HepG2 (cell line): ENCODE data around the gene IL17RC. TPM values are rescaled to one million over a fixed set of nuclear protein-coding genes. Genes with fewer than 3 reads are reported as not detected.

Source experiments
- CEBPB ChIP-seq: IDR thresholded peaks from 2 replicates; pipeline ENCODE4 v1.6.1; 2011; ENCODE audit warnings: low read depth, low read length, improper control_type of control experiment, borderline replicate concordance
- ERF ChIP-seq: IDR thresholded peaks from 2 replicates; pipeline ENCODE4 v1.6.1; 2018; ENCODE audit warnings: missing biosample characterization, missing genetic modification reagents
- GATA4 ChIP-seq: sonication (generic); IDR thresholded peaks from 2 replicates; pipeline ENCODE4 v1.6.1; 2016; ENCODE audit warnings: antibody characterized with exemption, low read depth, borderline replicate concordance
- KLF15 ChIP-seq: sonication (generic); formaldehyde crosslinking; IDR thresholded peaks from 2 replicates; pipeline ENCODE4 v1.8.1; 2023; ENCODE audit warnings: borderline replicate concordance, mild to moderate bottlenecking, inconsistent platforms, missing genetic modification reagents, mixed read lengths
- KMT2B ChIP-seq: IDR thresholded peaks from 2 replicates; pipeline ENCODE4 v1.6.1; 2016; ENCODE audit warnings: missing genetic modification reagents, missing compliant biosample characterization
- MIER2 ChIP-seq: IDR thresholded peaks from 2 replicates; pipeline ENCODE4 v1.6.1; 2016; ENCODE audit warnings: missing biosample characterization, missing genetic modification reagents
- NFATC3 ChIP-seq: sonication (generic); formaldehyde crosslinking; IDR thresholded peaks from 2 replicates; pipeline ENCODE4 v1.5.1; 2020; ENCODE audit warnings: mild to moderate bottlenecking, missing genetic modification reagents
- ZMYM4 ChIP-seq: sonication (generic); formaldehyde crosslinking; IDR thresholded peaks from 2 replicates; pipeline ENCODE4 v1.8.1; 2023; ENCODE audit warnings: mild to moderate bottlenecking, missing genetic modification reagents
- ZNF337 ChIP-seq: sonication (generic); formaldehyde crosslinking; IDR thresholded peaks from 2 replicates; pipeline ENCODE4 v1.5.1; 2020; ENCODE audit warnings: missing genetic modification reagents, low read depth, mild to moderate bottlenecking, borderline replicate concordance
- ZNF558 ChIP-seq: sonication (generic); formaldehyde crosslinking; IDR thresholded peaks from 2 replicates; pipeline ENCODE4 v1.9.0; 2022; ENCODE audit warnings: mild to moderate bottlenecking, missing genetic modification reagents, borderline replicate concordance
- ZSCAN21 ChIP-seq: sonication (generic); formaldehyde crosslinking; IDR thresholded peaks from 2 replicates; pipeline ENCODE4 v1.8.0; 2022; ENCODE audit warnings: mild to moderate bottlenecking, missing genetic modification reagents, moderate library complexity, borderline replicate concordance
- polyA plus RNA-seq, 8 experiments: library from polyadenylated mRNA; depleted of rRNA in 3 of 8; stranded (reverse) in 7 of 8; unstranded in 1 of 8; fragments of >200 nt; fragmentation: Illumina TruSeq in 4 of 8; extraction: Trizol in 4 of 8; gene quantifications; 2 replicates each; pipeline versions ENCODE4 v1.2.1 to v1.2.3, GENCODE V29; 2011 to 2016; ENCODE audit warnings: low read depth in 4 of 8, missing spikeins in 1 of 8, mixed read lengths in 1 of 8; ENCODE audit not compliant: insufficient read depth in 1 of 8
- total RNA-seq, 5 experiments: library from RNA; depleted of rRNA; stranded (reverse); fragments of >200 nt; fragmentation: Illumina TruSeq; extraction: Trizol; gene quantifications; 2 replicates each; pipeline ENCODE4 v1.2.3, GENCODE V29; 2016; ENCODE audit warnings: low read depth in 1 of 5
- TF ChIP-seq, protein P1 (sequence below), 2 experiments: IDR thresholded peaks; 2 replicates each; pipeline ENCODE4 v1.6.1; 2011 to 2012; ENCODE audit warnings: low read length in 2 of 2, borderline replicate concordance in 1 of 2, low read depth in 1 of 2, mild to moderate bottlenecking in 1 of 2, moderate library complexity in 1 of 2
- TF ChIP-seq, protein P2 (sequence below): sonication (generic); formaldehyde crosslinking; IDR thresholded peaks from 2 replicates; pipeline ENCODE4 v1.8.0; 2022; ENCODE audit warnings: missing genetic modification reagents, mild to moderate bottlenecking, moderate library complexity, borderline replicate concordance
- TF ChIP-seq, protein P3 (sequence below): sonication (generic); formaldehyde crosslinking; IDR thresholded peaks from 2 replicates; pipeline ENCODE4 v1.5.0; 2020; ENCODE audit warnings: missing genetic modification reagents, mild to moderate bottlenecking, borderline replicate concordance
- TF ChIP-seq, protein P4 (sequence below): IDR thresholded peaks from 2 replicates; pipeline ENCODE4 v1.6.1; 2016; ENCODE audit warnings: control low read depth
- TF ChIP-seq, protein P5 (sequence below): sonication (generic); formaldehyde crosslinking; IDR thresholded peaks from 2 replicates; pipeline ENCODE4 v1.5.0; 2020; ENCODE audit warnings: mild to moderate bottlenecking, missing genetic modification reagents

IL17RC gene
- total and polyA plus RNA-seq, 2 of the 13 experiments (the other 11 are each of a cell fraction or from before 2014, with no cell fraction given) = 20.7 to 24.0 TPM

DNA sequence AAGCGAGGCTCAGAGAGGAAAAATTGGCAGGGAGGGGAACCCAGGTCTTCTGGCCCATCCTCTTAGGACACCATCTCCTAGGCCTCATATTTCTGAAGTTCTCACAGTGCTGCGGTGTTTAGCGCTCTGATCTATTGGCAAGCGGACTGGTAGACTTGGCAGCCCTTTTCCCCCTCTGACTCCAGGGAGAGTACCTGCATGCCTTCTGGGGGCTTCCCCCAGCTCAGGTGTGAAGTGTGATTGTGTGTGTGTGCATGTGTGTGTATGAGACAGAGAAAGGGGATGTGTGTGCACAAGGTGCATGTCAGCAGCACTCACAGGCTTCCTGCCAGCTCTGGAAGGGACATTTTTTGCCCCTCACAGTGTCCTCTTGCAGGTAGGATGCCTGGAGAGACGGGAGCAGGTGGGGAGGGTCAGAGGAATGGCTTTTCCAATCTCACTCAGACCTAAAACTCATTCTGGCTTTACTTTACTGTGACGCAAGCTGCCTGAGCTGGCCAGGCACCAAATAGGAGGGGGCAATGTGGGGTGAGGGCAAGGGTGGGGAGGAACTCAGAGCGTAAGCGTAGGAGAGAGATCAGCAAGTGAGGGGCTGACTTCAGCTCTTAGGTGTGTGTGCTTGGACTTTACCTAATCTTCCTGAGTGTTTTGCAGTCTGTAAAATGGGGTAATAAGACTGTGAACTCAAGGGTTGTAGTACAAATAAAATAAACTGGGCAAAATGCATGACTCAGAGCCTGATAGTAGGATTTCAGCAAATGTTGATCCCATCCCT lies 18.2 kb upstream of the IL17RC start (continued):
- TF ChIP-seq, protein P1, sequence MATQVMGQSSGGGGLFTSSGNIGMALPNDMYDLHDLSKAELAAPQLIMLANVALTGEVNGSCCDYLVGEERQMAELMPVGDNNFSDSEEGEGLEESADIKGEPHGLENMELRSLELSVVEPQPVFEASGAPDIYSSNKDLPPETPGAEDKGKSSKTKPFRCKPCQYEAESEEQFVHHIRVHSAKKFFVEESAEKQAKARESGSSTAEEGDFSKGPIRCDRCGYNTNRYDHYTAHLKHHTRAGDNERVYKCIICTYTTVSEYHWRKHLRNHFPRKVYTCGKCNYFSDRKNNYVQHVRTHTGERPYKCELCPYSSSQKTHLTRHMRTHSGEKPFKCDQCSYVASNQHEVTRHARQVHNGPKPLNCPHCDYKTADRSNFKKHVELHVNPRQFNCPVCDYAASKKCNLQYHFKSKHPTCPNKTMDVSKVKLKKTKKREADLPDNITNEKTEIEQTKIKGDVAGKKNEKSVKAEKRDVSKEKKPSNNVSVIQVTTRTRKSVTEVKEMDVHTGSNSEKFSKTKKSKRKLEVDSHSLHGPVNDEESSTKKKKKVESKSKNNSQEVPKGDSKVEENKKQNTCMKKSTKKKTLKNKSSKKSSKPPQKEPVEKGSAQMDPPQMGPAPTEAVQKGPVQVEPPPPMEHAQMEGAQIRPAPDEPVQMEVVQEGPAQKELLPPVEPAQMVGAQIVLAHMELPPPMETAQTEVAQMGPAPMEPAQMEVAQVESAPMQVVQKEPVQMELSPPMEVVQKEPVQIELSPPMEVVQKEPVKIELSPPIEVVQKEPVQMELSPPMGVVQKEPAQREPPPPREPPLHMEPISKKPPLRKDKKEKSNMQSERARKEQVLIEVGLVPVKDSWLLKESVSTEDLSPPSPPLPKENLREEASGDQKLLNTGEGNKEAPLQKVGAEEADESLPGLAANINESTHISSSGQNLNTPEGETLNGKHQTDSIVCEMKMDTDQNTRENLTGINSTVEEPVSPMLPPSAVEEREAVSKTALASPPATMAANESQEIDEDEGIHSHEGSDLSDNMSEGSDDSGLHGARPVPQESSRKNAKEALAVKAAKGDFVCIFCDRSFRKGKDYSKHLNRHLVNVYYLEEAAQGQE (IDR thresholded peaks at IDR 0.05; ENCODE audit: borderline replicate concordance in 1 of 2, low read depth in 1 of 2, low read length in 2 of 2) = no peak
- TF ChIP-seq, protein P2, sequence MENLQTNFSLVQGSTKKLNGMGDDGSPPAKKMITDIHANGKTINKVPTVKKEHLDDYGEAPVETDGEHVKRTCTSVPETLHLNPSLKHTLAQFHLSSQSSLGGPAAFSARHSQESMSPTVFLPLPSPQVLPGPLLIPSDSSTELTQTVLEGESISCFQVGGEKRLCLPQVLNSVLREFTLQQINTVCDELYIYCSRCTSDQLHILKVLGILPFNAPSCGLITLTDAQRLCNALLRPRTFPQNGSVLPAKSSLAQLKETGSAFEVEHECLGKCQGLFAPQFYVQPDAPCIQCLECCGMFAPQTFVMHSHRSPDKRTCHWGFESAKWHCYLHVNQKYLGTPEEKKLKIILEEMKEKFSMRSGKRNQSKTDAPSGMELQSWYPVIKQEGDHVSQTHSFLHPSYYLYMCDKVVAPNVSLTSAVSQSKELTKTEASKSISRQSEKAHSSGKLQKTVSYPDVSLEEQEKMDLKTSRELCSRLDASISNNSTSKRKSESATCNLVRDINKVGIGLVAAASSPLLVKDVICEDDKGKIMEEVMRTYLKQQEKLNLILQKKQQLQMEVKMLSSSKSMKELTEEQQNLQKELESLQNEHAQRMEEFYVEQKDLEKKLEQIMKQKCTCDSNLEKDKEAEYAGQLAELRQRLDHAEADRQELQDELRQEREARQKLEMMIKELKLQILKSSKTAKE (CRISPR knock-in tag) = no peak
- TF ChIP-seq ERF (CRISPR knock-in tag) (no peak), CEBPB (peak; percentile 56; the same call in 1 of the 2 replicates), ZMYM4 (CRISPR knock-in tag) (peak; percentile 39; the same call in 1 of the 2 replicates), GATA4 (no peak), KMT2B (CRISPR knock-in tag) (no peak), NFATC3 (CRISPR knock-in tag) (no peak), ZNF337 (CRISPR knock-in tag) (no peak), MIER2 (CRISPR knock-in tag) (no peak), ZSCAN21 (no peak), ZNF558 (CRISPR knock-in tag) (peak; percentile 45; the same call in 1 of the 2 replicates), KLF15 (CRISPR knock-in tag) (no peak)
- TF ChIP-seq, protein P3, sequence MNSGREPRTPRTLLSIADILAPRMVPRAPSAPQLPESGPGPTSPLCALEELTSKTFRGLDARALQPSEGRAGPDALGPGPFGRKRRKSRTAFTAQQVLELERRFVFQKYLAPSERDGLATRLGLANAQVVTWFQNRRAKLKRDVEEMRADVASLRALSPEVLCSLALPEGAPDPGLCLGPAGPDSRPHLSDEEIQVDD (CRISPR knock-in tag) = no peak
- TF ChIP-seq, protein P4, sequence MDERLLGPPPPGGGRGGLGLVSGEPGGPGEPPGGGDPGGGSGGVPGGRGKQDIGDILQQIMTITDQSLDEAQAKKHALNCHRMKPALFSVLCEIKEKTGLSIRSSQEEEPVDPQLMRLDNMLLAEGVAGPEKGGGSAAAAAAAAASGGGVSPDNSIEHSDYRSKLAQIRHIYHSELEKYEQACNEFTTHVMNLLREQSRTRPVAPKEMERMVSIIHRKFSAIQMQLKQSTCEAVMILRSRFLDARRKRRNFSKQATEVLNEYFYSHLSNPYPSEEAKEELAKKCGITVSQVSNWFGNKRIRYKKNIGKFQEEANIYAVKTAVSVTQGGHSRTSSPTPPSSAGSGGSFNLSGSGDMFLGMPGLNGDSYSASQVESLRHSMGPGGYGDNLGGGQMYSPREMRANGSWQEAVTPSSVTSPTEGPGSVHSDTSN = no peak
- TF ChIP-seq, protein P5, sequence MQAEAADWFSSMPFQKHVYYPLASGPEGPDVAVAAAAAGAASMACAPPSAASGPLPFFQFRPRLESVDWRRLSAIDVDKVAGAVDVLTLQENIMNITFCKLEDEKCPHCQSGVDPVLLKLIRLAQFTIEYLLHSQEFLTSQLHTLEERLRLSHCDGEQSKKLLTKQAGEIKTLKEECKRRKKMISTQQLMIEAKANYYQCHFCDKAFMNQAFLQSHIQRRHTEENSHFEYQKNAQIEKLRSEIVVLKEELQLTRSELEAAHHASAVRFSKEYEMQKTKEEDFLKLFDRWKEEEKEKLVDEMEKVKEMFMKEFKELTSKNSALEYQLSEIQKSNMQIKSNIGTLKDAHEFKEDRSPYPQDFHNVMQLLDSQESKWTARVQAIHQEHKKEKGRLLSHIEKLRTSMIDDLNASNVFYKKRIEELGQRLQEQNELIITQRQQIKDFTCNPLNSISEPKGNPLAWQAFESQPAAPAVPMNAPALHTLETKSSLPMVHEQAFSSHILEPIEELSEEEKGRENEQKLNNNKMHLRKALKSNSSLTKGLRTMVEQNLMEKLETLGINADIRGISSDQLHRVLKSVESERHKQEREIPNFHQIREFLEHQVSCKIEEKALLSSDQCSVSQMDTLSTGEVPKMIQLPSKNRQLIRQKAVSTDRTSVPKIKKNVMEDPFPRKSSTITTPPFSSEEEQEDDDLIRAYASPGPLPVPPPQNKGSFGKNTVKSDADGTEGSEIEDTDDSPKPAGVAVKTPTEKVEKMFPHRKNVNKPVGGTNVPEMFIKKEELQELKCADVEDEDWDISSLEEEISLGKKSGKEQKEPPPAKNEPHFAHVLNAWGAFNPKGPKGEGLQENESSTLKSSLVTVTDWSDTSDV = 0 out of 2 replicates have a peak, but pooled peaks have one; percentile 63
